ENCODE measurements around the gene HTRA2.
"Not testable (repeated sequence)": the region's sequence is repeated elsewhere in the genome, so short reads cannot be mapped to it uniquely, and the experiment has no call there.

Gene HTRA2

DNA sequence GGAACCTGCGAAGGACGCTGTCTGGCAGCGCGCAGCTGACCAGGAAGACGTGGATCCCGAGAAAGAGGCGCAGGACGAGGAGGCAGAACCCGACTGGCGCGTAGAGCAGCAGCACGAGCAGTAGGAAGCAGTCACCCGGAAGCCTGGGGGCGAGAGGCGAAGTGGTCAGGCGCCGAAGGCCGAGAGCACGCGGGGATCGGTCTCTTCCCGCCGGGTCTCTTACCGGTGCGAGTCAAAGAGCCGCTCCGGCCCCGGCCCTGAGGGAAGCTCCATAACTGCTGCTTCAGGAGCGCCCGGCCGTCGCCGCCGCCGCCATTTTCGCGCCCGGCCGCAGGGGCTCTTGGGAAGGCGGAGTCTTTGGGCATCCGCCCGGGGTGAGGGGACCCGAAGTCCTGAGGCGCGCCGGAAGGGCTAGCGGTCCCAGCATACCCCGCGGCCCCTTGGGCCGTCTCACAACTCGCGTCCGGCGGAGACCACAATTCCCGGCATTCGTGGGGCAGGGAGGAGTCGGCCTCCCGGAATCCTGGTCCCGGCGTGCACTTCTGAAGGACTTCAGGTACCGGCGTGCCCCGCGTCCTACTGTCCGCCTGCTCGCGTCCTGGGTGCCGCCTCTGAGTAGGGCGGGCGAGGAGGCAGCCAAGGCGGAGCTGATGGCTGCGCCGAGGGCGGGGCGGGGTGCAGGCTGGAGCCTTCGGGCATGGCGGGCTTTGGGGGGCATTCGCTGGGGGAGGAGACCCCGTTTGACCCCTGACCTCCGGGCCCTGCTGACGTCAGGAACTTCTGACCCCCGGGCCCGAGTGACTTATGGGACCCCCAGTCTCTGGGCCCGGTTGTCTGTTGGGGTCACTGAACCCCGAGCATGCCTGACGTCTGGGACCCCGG is at the start of gene HTRA2, which contains the start of gene AUP1:
TSS of gene HTRA2 (plus strand) at position 577 of the 882 bp plus-strand sequence. CDS start at position 651, 74 bp downstream.
TSS of gene AUP1 (minus strand) at position 350 of the 882 bp plus-strand sequence. CDS start at position 273, 77 bp downstream.
- DNase-seq (ENCODE audit: low read depth) = peak; percentile 73

DNA sequence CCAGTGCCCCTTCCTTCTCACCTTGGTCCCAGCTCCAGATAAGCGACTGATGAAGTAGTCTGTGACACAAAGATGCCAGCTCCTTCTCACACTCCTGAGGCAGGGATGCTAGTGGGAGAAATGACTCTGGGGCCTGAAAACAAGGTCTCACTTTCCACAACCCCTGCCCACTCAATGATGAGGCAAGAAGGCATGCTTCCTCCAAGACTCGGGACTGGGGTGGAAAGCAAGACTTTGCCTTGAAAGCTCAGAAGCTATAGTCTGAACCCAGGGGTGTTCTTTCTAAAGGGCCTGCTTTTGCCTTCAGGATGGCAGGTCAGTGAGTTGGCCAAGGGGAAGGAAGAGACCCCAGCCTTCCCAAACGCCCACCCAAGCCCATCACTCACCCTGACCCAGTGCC is 48.3 kb upstream of the HTRA2 start:
- no peak for DNase-seq (ENCODE audit: low read depth)

DNA sequence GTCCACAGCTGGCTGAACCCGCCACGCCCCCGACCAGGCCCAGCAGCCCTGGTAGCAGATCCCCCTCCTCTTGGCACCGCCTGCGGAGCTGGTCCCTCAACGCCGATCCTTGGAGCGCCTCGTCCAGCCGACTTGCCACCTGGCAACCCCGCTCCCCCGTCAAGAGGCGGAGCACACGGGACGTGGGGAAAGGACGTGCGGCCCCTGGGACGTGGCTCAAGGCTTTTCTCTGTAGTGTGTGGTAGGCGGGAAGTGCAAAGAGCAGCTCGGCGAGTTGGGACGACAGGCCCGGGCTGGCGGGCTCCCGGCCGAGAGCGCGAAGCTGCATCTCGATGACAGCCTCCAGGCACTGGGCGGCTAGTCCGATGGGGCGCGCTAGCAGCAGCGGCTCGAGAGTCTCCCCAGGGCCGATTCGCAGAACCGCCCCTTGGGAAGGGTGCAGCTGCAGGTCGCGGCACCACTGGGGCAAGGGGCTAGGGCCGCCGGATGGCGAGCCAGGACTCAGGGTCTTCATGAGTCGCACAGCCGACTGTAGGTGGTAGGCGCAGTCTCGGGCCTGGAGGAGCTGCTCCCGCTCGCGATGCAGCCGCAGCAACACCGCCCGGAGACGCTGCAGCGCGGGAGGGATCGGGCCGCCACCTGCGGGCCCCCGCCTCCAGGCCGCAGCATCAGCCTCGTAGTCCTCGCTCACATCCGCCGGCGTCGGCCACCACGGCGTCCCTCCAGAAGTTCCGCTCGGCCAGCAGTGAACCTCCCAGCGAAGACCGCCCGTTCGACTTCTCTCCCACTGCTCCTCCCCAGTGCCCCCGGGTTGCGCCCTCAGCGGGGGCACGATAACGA is 47.6 kb upstream of the HTRA2 start:
- peak; percentile 35 for DNase-seq (ENCODE audit: low read depth)

DNA sequence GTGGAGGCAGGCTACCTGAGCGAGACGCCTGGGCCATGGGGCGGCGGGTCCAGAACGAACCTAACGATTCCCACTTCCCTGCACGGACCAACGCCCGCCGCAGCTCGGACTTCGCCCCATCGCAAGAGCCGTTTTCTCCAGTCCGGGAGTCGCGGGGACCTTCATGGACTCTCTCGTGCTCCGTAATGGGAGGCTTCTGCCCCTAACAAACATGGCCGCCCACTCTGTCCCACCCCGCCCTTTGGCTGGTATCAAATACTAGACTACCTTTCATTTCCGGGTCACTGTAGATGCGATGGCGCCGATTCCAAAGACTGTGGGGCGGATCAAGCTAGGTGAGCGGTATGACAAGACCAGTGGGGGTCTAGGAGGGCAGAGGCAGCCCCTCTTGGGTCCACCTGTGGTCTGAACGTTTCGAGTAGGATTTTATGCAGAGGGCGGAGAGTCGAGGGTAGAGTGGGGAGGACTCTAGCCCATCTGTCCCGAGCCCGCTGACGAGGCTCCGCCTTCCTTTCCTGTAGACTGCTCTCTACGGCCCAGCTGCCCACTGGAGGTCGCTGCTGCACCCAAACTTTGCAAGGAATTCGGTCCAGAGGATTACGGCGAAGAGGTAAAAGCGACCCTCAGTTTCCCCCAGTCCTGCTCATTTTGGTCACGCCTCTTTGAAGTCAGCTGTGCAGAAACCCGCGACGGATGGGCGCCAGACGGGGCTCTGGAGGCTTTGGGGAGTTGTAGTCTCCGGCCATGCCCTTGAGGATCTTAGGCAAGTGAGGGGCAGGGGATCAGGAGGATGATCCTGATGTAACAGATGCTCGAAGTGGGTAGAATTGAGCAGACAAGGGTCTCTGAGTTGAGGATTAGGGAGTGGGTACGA is 46.7 kb upstream of the HTRA2 start, which contains the start of the genes CCDC142 and TTC31:
TSS of gene CCDC142 (minus strand) at position 198 of the 874 bp plus-strand sequence. CDS start at position 37, 161 bp downstream.
TSS of gene TTC31 (plus strand) at position 281 of the 874 bp plus-strand sequence. CDS start at position 296, 15 bp downstream.
- peak; percentile 83 for DNase-seq (ENCODE audit: low read depth)

DNA sequence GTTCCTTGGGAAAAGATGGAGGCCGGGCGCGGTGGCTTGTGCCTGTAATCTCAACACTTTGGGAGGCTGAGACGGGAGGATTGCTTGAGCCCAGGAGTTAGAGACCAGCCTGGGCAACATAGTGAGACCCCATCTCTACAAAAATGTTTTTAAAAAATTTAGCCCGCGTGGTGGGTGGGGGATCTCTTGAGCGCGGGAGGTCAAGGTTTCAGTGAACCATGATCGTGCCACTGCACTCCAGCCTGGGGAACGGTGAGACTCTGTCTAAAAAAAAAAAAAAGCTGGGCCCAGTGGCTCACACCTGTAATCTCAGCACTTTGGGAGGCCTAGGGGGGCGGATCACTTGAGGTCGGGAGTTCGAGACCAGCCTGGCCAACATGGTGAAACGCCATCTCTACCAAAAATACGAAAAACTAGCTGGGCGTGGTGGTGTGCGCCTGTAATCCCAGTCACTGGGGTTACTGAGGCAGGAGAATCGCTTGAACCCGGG is 46.0 kb upstream of the HTRA2 start:
- not testable (repeated sequence) for DNase-seq (ENCODE audit: low read depth)

DNA sequence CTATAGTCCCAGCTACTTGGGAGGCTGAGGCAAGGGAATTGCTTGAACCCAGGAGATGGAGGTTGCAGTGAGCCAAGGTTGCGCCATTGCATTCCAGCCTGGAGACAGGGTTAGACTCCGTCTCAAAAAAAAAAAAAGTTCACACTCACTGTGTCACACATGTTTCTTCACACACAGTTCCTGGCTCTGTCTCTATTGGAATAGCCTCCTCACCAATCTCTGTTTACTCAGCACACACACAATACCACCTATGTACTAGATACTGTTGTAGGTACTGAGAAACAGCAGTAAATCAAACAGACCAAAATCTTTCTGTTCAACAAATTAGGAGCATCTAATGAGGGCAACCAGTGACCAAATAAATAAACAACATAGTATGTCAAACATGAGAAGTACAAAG is 43.6 kb upstream of the HTRA2 start:
- DNase-seq (ENCODE audit: low read depth) = no peak

DNA sequence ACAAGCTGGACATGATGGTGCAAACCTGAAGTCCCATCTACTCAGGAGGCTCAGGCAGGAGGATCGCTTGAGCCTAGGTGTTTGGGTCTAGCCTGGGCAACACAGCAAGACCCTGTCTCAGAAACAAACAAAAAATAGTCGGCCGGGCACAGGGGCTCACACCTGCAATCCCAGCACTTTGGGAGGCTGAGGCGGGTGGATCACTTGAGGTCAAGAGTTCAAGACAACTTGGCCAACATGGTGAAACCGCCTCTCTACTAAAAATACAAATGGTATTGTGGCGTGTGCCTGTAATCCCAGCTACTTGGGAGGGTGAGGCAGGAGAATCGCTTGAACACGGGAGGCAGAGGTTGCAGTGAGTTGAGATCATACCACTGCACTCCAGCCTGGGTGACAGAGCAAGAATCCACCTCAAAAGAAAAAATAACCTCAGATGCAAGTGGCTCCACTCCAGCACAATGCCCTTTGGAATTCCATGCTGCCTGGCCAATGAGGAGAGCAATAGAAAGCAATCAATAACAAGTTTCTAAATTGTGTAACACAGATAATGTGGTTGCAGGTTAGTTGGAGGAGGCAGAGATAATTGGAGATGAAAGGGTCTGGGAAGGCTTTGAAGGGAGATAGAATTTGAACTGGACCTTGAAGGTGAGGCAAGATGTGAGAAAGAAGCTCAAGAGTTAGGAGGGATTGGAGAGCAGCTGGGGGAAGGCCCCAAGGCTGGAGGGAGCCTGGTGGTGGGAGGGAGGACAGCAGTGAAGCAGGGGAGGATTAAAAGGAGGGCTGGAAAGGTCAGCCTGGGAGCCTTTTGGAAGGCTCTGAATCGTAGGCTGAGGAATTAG is 40.9 kb upstream of the HTRA2 start:
- no peak for DNase-seq (ENCODE audit: low read depth)

DNA sequence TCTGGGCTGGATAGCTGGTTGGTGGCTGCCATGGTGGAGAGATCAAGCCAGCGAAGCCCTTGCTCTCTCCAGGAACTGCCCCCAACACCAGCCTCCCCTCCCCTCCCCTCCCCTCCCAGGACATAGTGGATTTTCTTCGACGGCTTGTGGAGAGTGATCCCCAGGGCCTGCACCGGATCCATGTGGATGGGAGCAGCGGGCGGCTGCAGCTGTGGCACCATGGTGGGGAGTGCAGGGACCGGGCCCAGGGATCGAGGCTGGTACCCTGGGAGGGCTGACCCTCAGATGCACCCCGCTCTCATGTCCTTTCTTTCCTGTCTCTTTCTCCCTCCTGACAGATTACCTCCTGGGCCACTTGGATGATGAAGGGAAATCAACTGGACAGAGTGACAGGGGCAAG is 39.8 kb upstream of the HTRA2 start:
- DNase-seq (ENCODE audit: low read depth) = no peak

DNA sequence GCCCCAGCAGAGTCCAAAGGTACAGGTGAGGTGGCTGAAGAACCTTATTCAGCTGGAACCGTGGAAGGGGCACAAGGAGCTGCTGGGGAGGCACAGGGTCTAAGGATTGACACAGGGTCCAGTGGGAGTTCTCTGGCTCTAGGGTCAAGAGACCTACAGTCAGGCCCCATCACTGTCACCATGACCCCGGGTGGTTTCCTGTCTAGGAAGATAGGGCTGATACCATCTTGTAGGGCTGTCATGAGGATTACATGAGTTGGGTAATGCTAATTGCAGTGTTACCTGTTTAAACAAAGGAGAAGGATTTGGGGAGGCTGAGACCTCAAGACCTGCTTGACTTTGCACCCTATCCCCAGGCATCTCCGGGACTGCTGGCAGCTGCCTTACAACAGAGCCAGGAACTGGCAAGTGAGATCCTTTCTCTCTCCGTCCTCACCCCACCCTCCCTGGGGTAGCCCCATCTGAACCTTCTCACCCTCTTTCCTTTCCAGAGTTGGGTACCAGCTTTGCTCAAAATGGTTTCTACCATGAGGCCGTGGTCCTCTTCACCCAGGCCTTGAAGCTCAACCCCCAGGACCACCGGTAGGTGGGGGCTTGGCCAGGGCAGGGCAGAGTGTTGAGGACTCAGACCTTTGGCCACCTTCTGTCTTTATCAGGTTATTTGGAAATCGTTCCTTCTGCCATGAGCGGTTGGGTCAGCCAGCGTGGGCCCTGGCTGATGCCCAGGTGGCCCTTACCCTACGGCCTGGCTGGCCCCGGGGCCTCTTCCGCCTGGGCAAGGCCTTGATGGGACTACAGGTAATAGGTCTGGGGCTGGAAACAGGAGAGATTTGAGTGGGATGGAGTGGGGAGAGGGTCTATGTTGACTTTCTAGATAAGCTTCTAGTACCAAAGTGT is 37.8 kb upstream of the HTRA2 start:
- DNase-seq (ENCODE audit: low read depth) = no peak

DNA sequence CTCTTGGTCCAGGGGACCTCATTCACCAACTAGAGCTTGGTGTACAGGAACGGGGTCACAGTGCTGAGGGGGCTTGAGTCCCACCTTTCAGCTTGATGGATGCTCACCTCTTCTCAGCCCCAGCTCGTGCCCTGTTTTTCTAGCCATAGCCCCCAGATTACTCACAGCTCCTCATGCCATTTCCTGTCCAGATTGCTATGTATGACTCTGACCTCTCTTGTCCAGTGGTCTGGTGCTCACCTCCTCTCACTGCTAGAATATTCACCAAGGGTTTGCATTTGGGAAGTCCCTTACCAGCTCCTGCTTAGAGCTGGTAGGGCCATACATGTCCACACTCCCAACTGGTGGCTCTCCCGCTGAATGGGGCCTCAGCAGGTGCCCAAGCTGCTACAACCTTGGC is 36.2 kb upstream of the HTRA2 start:
- no peak for DNase-seq (ENCODE audit: low read depth)

DNA sequence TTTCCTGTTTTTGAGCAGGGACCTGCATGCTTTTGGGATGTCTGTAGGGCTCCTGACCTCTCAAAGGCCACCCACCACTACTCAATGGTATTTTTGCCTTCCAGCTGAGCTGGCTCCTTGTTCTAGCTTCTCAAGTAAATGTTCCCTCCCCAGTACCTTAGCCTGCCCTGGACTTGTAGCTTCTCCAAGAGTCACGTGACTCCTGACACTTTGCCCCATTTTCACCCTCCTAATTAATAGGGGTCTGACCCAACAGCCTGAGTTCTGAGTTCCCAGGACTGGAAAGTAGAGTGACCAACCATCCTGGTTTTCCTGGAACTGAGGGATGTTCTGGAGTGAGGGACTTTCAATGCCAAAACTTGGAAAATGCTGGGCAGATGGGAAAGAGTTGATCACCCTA is 34.3 kb upstream of the HTRA2 start:
- no peak for DNase-seq (ENCODE audit: low read depth)

DNA sequence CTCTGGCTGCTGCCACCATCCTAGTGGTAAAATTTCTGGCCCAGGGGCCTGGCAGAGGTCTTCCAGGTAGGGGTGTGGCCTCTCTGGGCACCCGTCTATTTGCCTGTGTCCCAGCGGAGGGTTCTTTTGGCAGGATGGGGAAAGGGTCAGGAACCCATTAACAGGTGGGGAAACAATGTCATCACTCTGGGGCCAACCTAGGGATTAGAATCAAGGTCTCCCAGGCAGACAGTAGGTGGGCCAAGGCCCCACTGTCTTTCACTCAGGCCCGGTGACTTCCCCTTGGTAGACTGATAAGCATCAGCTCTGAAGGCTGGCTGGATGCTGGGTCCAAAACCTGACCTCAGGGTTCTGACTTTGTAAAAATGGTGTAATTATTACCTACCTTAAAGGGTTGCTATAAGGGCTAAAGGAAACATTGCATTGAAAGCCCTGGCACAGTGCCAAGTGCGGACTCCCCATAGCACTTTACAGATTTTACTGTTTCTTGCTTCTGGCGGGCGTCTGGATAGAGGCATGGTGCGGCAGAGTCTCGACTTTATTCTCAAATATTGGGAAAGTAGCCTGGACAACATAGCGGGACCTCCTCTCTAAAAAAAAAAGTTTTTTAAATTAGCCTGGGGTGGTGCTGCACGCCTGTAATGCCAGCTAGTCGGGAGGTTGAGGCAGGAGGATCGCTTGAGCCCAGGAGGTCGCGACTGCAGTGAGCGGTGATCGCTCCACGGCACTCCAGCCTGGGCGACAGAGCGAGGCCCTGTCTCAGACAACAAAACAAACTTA is 32.5 kb upstream of the HTRA2 start:
- no peak for DNase-seq (ENCODE audit: low read depth)

DNA sequence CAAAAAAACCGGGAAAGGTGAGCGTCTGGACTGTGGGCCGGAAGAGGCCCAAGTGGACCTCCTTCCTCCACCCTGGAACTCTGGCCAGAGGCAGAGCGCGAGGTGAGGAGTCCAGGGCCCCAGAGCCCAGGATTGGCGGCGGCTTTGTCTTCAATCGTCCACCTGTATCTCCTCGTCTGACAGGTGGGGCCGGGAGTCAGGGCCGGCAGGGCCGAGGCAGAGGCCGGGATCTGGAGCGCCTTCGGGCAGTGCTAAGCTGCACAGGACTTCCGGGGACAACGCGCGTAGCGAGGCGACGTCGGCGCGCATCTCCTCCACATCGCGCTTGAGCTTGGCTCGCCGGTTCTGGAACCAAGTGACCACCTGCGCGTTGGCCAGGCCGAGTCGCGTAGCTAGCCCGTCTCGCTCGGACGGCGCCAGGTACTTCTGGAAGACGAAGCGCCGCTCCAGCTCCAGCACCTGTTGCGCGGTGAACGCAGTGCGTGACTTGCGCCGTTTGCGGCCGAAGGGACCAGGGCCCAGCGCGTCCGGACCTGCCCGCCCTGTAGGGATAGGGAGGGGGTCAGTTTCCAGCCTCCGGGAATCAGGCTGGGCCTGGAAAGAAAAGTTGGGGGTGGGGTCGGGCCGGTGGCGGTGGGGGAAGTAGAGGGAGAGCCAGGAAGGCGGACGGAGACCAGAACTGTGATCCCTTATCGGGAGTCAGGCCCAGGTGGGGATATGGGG is 31.8 kb upstream of the HTRA2 start:
- no peak for DNase-seq (ENCODE audit: low read depth)

DNA sequence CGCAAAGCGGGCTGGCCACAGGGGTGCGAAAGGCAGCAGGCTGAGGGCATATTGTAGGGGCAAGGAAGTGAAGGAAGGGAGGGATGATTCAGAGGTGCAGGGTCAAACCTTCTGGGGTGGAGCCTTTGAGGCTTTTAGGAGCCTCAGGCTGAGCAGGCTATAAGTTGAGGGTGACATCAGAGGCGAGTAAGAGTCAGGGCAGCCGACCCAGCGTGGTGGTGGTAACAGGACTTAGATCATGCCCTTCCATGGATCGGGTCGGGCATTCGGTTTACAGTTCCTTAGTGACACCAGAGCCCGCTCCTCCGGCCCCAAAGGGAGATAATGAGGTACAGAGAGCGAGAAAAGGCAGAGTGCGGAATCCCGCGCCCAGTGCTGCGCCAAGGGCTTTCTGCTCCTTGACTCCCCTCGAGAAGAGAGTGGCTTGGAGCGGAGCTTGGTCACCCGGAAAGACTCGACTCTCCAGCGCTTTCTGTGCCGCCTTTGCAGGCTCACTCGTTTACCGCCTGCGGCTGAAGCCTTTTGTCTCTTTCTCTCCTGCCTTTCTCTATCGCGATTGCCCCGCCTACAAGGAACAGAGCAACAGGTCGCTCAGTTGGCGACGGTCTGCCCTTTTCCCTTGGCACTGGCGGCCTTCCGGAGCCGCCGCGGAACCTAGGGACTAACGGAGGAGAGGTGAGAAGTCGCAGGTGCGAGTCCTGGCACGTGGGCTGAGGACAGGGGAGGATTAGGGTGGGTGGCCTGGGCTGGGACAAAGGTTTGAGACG is 31.1 kb upstream of the HTRA2 start:
- no peak for DNase-seq (ENCODE audit: low read depth)

DNA sequence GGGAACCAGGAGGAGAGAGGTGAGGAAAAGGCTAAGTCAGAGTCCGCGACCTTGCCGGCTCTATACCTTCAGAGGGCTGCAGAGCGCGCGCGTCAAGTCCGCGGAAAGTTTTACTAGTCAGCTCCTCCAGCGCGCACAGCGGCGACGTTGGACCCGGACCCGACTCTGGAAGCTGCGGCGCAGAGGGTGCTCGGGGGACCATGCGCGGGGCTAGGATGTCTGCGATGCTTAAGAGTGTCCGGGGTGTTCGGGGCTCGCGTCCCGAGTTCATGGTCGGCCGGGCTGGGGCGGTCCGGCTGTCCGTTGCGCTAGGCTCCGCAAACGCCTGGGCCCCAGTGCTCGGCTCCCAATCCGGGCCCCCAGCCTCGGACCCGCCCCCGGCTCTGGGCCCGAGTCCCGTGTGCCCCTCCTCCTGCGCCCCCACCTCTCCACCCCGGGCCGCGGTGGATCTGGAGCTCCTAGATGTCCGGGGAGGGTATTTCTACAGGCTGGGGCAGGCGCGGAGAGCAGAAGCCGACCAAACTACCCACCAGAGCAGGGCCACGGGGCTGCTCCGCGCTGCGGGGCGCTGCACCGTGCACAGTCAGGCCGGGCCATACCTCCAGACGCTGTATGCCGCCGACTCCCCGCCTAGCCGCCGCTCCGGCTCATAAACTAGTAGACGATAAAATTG is 30.3 kb upstream of the HTRA2 start, which contains the start of gene LBX2:
TSS of gene LBX2 (minus strand) at position 337 of the 673 bp plus-strand sequence. CDS start at position 271, 66 bp downstream.
- no peak for DNase-seq (ENCODE audit: low read depth)

DNA sequence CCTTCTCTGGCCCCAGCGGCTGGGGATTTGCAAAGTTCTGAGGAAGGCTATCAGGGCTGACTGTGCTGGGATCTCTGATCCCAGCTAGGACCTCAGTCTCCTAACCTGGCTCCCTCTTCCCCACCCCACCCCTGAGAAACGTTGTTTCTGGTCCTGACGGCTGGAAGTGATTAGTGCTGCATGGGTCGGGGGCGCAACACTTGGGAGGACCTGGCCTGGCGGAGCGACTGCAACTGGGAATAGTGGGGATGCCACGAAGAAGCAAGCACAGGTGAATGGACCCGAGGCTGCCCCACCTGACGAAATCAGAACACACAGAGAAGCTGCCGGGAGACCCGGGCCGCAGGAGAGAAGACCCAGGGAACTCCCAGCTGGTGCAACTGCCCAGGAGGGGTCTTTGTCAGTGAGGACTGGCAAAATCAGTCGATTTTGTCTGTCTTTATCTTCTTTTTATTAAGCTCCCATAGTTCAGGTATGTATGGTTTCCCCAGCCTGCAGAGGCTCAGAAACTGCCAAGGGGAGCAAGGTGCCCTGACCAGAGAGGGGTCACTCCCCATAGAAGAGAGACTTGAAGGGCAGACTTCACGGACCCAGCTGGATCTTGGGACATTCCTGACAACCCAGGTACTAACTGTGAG is 29.7 kb upstream of the HTRA2 start:
- DNase-seq (ENCODE audit: low read depth) = no peak
